Mucosa of descending colon (tissue), 3 donors: ENCODE results near the gene TMCC2. TPM values are rescaled to one million over a fixed set of nuclear protein-coding genes. Genes with fewer than 3 reads are reported as not detected.

Experiments used
- ATAC-seq: fragments of 200-7000 bp; cut with Tn5 transposase; one replicate; pipeline ENCODE4 v1.9.1; 2020; ENCODE audit warnings: mild to moderate bottlenecking, moderate library complexity
- DNase-seq, 3 donors: peaks; one replicate each; pipeline ENCODE4 v3.0.0-alpha.2; 2020
- H3K36me3 ChIP-seq: fragments of 200-600 bp; one replicate; pipeline ENCODE4 v1.8.0; 2021; ENCODE audit warnings: low read depth, mild to moderate bottlenecking
- H3K4me1 ChIP-seq: fragments of 200-600 bp; one replicate; pipeline ENCODE4 v1.8.0; 2021; ENCODE audit warnings: low read depth, mild to moderate bottlenecking
- H3K4me3 ChIP-seq: fragments of 200-600 bp; one replicate; pipeline ENCODE4 v1.8.0; 2021; ENCODE audit warnings: mild to moderate bottlenecking
- H3K9me3 ChIP-seq: fragments of 200-600 bp; one replicate; pipeline ENCODE4 v1.8.0; 2021; ENCODE audit warnings: mild to moderate bottlenecking
- CTCF ChIP-seq: fragments of 200-600 bp; IDR thresholded peaks from one replicate; pipeline ENCODE4 v1.8.0; 2022; ENCODE audit warnings: antibody characterized with exemption, mild to moderate bottlenecking
- intact Hi-C, 2 donors: fragments of 100-400 bp; cut with DNase I in 1 of 2; cut with micrococcal nuclease in 1 of 2; formaldehyde crosslinking; loops; one replicate each; pipeline versions ENCODE4 v1.11.0 to v1.11.1; 2022; cut with DNase I, micrococcal nuclease
- total RNA-seq, 3 donors: library from RNA; stranded (reverse); fragmentation: NEBNext Ultra II Directional in 2 of 3; extraction: Animal tissue kit (Norgen Biotek cat#: 25700) in 2 of 3; gene quantifications; one replicate each; pipeline versions ENCODE4 v1.2.1 to v1.2.4, GENCODE V29; 2021 to 2023
- donor health status: DM: no; HTN: no; CAD: no; lungs with moderate emphysema.
- donor health status: DM: no; HTN: no; CAD: no.
- donor health status: DM: no; HTN: yes; CAD: no.

TMCC2 gene
- total RNA-seq, 3 donors from 2014 or later, result 0.27 to 5.1 (median 0.29) TPM

GRCh38 chr1:205263580-205264190 is 35.9 kb downstream of the TMCC2 start:
- DNase-seq, result peak in 1 of 3 donors; percentile 0
- Histone ChIP-seq H3K36me3 (no peaks in the 10 kb centered on the region), H3K9me3 (no peaks in the 10 kb centered on the region), H3K4me1 (peaks cover 10% of the 10 kb centered on the region), H3K4me3 (no peak overlapping the region)
- no peak for TF ChIP-seq CTCF
- no peak for ATAC-seq
- intact Hi-C loops, result no loop called here

GRCh38 chr1:205266611-205267305 is 39.0 kb downstream of the TMCC2 start:
- Histone ChIP-seq H3K9me3 (no peaks in the 10 kb centered on the region), H3K4me3 (no peak overlapping the region), H3K4me1 (peaks cover 10% of the 10 kb centered on the region), H3K36me3 (no peaks in the 10 kb centered on the region)
- intact Hi-C loops, result no loop called here
- DNase-seq, result no peak
- TF ChIP-seq CTCF, result no peak
- ATAC-seq, result no peak

GRCh38 chr1:205267306-205267902 is 39.7 kb downstream of the TMCC2 start:
- intact Hi-C loops, result no loop called here
- DNase-seq (peak in 1 of 3 donors; percentile 33), ATAC-seq (peak; percentile 28)
- Histone ChIP-seq H3K4me3 (no peak overlapping the region), H3K9me3 (no peaks in the 10 kb centered on the region), H3K4me1 (peaks cover 10% of the 10 kb centered on the region), H3K36me3 (no peaks in the 10 kb centered on the region)
- no peak for TF ChIP-seq CTCF

- Histone ChIP-seq H3K4me3 (no peak overlapping the region), H3K36me3 (no peaks in the 10 kb centered on the region), H3K9me3 (no peaks in the 10 kb centered on the region), H3K4me1 (peaks cover 10% of the 10 kb centered on the region)
- intact Hi-C loops, result no loop called here
- no peak for TF ChIP-seq CTCF
- peak in 1 of 3 donors; percentile 49 for DNase-seq
- no peak for ATAC-seq
These were observed 41.3 kb downstream of the TMCC2 start for GRCh38 chr1:205268846-205269680.

GRCh38 chr1:205269711-205270110 is 42.0 kb downstream of the TMCC2 start:
- Histone ChIP-seq H3K9me3 (no peaks in the 10 kb centered on the region), H3K4me3 (no peak overlapping the region), H3K4me1 (peaks cover 16% of the 10 kb centered on the region), H3K36me3 (no peaks in the 10 kb centered on the region)
- TF ChIP-seq CTCF, result no peak
- ATAC-seq, result no peak
- intact Hi-C loops, result no loop called here
- no peak for DNase-seq
